Measurements from ENCODE around the gene MSI2.
"Not testable (repeated sequence)": the region's sequence is repeated elsewhere in the genome, so short reads cannot be mapped to it uniquely, and the experiment has no call there.

The MSI2 gene

DNA sequence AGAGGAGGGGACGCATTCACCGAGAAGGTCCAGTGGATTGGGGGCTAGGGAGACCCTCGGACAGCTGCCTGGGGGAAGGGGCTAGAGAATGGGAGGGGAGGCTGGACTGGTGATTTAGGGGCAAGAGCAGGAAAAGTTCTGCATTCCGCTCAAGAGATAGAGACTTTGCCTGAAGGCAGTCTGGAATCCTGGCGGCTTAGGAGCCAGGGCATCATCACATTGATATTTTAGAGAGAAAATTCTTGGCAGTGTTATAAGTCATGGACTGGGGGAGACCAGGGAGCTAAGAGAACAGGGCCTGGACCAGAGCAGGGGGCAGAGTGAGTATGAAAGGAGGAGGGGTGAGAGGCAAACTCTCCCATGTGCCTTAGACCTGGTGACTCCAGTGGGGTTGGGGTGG, 35.8 kb downstream of the MSI2 start:
- DNase-seq (ENCODE audit: low read depth), result no peak

DNA sequence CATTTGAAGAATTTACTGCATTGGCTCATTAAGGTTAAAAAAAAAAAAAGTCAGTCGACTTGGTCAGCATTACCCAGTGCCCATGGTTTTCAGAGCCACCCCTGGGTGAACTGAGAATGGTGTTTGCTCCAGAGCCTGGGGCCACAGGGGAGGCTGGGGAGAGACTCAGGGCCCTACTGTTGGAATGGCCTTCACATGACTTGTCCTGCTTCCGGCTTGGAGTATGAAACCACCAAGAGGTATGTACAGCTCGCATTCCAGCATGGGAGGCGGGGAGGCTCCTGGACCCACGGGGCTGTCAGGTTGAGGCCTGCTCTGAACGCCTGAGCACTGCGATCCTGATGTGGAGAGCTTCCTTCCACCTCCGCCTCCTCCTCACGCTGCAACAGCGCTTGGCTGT, 36.8 kb downstream of the MSI2 start:
- no peak for DNase-seq (ENCODE audit: low read depth)

DNA sequence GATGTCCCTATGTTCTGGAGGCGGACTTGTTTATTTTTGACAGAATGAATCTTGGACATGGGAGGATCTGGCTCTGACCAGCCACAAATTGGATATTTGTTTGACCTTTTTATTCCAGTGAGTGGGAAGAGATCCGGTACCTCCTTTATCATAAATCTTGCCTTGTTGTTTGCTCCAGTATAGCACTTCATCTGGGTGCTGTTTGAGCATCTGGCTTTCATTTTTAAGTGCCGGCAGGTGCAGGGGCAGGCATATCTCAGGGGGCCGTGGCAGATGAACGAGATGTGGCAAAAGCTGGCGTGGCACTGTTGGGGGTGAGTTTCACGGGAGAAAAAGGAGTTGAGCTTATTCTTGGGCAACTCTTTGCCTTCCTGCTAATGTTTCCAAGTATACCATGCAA, 37.8 kb downstream of the MSI2 start:
- no peak for DNase-seq (ENCODE audit: low read depth)

DNA sequence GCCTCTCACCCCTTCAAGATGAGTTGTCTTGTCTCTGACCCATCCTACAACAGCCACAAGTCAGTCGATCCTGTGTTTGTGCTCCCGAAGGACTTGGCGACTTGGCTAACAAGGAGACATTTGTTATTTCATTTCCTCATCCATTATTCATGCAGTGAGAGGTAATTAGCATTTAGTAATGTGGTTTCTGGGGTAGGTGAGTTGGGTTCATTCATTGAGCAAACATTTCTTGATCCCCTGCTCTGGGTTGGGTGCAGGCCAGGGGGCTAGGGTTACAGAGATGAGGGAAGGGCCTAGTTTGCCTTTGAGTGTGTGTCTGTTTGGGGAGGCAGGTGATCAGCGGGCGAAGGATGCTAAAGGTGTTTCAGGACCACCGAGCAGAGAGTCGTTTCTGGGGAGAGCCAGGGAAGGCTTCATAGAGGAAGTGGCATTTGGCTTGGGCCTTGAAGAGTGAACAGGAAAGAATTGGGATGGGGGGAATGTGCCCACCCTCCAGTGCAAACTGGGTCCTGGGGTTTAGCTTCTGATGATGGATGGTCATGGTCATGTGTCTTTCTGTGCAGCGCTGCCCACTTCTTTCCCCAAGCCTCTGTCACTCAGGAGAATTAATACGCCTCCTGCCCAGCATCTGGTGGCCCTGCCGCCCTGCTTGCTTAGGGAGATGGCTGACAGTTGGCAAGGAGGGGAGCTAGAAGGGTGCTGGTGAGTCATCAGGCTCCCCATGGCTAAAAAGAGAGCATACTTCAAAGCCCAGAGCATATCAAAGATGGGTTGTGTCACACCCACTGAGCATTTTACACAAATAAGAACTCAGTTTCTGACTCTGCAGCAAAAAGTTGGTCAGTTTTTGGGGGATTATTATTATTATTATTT, 38.5 kb downstream of the MSI2 start:
- no peak for DNase-seq (ENCODE audit: low read depth)

DNA sequence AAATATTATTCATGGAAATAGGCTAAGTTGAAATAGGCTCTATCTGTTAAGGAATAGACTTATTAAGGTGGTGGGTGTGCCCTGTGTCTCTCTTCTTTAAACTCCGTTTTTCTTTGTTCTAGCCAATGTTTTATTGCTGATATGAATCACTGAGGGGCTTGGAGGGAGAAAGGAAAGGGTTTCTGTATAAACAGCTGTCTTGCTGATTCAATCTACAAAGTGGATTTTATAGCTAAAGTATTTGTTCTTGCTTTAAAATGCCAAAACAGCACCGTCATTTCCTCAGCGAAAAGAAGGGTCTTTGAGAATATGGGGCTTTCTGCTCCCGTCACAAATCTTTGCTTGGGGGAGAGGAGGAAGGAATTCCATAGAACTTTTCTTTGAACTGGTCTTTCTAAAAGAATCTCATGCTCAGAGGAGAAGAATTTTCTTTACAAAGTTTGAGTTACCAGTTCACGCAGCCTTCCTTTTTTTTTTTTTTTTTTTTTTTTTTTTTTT, 39.3 kb downstream of the MSI2 start:
- DNase-seq (ENCODE audit: low read depth), result no peak

DNA sequence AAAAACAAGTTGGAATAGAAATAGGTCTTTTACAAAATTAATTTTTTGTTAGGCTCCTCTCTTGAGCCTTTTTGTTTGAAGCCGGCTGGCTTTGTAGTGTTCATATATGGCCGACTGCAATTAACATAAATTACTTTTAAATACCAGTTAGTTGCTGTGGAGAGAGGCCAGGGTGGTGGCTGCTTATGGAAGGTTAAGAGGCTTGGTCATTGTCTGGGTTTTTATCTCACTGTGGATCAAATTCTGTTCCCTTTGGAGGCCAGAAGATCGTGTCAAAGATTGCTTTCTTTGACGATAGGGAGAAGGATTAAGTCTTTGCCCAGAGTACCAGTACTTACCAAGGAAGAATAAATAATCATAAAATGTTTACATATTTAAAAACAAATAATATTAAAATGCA, 39.9 kb downstream of the MSI2 start:
- no peak for DNase-seq (ENCODE audit: low read depth)

DNA sequence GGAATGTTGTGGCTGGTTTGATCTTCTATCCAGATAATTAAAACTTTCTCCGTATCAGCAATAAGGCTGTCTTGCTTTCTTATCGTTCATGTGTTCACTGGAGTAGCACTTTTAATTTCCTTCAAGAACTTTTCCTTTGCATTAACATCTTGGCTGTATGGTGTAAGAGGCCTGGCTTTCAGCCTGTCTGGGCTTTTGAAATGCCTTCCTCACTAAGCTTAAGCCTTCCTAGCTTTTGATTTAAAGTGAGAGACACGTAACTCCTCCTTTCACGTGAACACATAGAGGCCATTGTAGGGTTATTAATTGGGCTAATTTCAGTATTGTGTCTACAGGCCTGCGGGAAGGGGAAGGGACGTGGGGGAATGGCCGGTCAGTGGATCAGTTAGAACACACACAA, 42.9 kb downstream of the MSI2 start:
- no peak for DNase-seq (ENCODE audit: low read depth)

DNA sequence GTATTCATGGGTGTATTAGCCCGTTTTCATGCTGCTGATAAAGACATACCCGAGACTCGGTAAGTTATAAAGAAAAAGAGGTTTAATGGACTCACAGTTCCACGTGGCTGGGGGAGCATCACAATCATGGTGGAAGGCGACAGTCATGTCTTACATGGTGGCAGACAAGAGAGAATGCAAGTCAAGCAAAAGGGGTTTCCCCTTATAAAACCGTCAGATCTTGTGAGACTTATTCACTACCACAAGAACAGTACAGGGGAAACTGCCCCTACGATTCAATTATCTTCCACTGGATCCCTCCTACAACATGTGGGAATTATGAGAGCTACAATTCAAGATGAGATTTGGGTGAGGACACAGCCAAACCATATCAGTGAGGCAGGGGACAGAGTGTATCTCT, 44.3 kb downstream of the MSI2 start:
- not testable (repeated sequence) for DNase-seq (ENCODE audit: low read depth)

DNA sequence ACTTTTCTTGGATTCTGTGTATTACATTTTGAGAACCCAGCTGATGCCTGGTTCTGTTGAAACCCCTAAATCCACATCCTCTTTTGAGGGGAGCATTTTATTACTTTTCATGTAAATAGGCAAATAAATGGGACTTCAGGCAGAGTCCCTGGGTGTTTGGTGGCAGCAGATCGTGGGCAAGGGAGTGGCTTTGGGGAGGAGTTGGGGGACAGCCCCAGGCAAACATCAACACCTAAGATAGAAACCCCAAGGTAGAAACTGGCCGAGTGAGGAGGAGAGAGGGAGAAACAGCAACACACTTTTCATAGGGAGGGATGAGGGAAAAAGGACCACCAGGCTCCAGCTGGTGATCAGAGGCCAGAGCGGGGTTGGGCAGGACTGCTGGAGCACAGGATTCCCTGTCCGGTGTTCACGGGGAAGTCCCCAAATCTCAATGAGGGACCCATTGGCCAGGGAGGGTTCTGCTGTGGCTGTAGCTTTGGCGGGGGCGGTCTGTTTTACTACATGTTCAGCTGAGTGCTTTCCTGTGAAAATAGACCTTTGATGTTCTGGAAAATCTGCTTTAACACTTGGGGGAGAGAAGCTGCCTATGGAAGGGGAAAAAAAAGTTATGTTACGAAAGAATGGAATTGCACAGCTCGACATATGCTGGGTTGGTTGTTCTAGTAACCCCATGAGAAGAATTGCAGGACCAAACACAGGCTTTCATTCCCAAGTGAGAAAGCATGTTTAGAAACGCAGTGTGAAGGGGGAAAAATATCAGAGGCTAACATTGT, 46.6 kb downstream of the MSI2 start:
- DNase-seq (ENCODE audit: low read depth), result no peak

DNA sequence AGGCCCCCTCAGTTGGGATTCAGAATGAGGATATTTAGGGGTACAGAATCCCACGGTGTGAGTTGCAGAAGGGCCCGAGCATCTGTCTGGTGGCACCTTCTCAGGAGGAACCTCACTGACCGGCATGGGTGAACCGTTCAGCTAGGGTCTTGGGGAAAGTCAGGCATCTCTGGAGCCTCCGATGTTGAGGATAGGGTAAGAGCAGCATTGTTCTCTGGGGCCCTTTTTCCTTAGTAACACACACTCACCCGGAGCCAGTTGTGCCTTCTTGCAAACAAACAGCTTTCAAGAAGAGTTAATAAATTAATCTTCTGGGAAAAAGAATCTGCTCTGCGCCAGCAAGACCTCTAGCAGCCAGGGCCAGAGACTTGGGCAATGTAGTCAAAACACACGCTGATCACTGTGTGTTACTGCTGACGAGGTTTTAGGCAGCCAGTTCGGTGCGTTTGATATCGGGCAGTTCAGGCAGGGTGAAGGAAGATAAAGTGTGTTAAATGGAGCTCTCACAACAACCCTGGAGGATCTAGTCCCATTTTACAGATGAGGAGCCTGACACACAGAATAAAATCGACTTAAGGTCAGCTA, 48.9 kb downstream of the MSI2 start:
- no peak for DNase-seq (ENCODE audit: low read depth)

DNA sequence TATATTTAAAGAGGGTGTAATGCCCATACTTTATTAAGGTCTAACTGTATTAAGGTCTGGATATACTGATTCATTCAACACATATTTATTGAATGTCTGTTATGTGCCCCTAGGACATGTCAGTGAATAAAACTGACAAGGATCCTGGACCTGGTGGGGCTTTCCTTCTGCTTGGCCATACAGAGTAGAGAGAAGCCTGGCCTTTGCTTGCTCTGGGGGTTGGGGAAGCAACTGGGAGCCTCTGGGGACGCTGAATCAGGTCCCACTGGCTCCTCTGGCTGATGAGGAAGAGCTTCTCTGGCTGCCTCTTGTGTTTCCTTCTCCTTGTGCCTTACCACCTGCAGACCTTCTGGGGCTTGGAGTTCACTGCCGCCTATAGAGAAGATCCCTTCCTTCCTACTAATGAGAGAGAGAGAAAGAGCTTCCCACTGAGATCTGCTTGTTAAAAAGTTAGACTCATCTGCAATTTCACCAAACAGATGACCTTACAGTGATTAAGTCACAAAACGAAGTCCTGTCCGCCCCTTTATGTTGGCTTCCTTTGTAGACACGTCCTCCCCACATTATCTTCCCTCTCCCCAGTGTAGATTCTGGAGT, 49.7 kb downstream of the MSI2 start:
- DNase-seq (ENCODE audit: low read depth), result no peak

DNA sequence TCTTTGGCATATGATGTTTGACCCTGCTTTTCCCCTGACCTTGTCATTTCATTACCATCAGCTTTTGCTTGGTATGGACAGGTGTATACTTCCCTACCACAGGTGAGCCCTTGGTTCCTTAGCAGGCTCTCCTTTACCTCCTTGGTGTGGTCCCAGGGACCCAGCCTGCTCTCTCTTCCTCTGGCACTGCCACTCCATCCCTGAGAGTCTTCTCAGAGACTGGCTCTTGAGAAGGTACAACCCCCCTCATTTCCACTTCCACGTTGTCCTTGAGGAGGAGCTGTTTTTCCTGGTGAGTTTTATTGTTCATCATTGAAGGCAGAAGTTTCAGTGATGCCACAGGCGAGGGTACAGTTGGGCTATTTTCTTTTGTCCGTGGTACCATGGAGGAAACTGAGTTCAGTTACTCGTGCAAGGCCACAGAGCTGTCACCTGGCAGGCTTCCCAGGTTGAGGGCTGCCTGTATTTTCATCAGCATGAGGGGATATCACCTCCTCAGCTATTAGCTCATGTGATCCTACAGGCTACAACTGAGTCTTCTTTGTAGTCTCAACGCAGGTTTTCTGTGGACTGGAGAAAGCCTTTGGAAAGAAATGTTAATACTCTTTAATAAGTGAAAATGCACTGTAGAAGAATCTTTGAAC, 52.3 kb downstream of the MSI2 start:
- DNase-seq (ENCODE audit: low read depth), result no peak

DNA sequence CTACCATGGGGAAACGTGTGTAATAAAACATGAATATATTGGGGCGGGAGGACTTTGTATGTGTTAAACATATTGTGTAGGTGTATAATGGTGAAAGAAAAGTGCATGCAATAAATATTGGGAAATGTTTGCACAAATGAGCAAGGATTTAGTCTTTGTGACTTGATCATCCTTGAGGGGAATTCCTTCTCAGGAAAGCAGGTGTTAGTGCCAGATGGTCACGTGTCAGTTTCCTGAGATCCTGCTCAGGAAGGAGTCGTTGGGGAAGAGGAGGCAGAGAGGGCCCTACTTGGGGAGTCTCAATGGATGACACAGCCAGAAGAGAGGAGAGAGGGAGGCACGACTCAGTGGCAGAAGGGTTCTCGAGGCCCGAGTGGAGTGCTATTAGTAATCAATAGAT, 53.2 kb downstream of the MSI2 start:
- no peak for DNase-seq (ENCODE audit: low read depth)

DNA sequence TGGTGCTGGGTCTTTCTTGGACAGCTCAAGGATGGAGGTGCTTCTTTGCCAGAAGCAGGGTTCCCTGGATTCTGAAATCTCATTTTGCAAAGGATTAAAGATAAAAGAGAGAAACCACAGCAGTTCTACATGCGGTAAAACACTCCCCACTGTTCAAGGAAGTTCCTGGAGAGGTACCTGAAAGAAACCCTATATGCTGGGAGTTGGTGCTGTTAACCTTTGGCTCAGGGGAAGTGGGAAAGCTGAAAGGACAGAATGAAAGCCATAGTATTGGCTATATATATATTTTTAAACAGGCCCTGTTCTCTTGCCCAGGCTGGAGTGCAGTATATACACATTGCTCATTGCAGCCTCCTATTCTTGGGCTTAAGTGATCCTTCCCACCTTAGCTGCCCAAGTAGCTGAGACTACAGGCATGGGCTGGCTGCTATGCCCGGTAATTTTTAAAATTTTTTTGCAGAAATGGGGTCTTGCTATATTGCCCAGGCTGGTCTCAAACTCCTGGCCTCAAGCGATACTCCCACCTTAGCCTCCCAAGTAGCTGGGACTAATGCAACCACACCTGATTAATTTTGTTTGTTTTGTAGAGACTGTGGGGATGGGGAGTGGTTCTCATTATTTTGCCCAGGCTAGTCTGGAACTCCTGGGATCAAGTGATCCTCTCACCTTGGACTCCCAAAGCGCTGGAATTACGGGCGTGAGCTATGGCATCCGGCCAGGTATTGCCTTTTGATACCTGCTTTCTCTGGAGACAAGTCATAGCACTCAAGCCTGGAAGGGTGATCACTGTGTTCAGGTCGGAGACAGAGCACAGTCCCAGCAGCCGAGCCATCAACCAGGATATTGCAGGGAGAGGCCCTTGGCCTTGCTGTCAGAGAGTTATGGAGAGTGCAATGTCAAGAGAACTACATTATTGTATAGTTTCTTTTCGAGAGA, 55.2 kb downstream of the MSI2 start:
- DNase-seq (ENCODE audit: low read depth), result no peak

DNA sequence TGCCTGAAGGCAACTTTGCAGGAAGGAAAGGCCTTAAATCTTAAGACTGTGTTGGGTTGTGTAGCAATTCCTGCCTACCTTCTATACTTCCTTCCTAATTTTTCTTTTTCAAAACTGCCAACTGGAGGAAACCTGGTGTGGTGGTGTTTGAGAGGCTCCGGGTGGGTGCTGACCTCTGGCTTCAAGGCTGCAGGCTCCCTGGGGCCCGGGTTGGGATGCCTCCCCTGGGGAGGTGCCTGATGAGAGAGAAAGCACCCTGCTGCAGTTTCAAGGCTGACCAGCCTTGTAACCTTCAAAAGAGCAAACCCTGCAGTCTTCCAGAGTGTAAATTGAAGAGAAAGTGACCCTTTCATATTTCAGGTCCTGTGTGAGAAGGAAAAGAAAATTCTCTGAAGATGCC, 55.9 kb downstream of the MSI2 start:
- no peak for DNase-seq (ENCODE audit: low read depth)

DNA sequence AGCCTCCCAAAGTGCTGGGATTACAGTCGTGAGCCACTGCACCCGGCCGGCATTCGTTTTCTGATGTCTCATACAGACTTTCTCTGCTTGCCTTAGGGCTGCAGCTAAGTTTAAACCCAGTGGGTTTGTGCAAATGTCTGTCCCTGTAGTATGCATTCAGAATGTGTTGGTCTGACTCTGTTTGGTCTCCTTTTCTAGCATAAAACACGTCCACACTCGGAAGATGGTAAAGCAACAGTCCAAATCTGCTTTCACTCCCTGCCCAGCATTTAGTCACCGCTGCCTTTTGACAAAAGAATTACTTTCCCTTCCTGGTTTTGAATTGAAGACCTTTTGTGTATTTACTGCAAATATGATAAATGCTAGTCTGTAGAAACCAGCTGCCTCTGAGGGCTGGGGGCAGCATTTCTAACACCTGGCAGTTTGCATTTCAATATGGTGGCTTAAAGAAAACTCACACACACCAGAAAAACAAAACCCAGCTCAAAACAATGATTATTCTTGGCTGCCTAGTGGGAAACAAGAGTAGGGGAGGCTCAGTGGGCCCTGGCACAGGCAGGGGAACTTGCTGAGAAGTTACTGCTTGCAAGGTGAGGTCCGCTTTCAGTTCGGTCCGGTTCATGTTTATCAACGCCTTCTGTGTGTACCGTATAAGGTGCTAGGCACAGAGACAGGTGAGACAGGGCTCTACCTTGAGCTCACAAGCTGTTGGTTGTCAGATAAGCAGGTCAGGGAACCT, 56.9 kb downstream of the MSI2 start:
- no peak for DNase-seq (ENCODE audit: low read depth)

DNA sequence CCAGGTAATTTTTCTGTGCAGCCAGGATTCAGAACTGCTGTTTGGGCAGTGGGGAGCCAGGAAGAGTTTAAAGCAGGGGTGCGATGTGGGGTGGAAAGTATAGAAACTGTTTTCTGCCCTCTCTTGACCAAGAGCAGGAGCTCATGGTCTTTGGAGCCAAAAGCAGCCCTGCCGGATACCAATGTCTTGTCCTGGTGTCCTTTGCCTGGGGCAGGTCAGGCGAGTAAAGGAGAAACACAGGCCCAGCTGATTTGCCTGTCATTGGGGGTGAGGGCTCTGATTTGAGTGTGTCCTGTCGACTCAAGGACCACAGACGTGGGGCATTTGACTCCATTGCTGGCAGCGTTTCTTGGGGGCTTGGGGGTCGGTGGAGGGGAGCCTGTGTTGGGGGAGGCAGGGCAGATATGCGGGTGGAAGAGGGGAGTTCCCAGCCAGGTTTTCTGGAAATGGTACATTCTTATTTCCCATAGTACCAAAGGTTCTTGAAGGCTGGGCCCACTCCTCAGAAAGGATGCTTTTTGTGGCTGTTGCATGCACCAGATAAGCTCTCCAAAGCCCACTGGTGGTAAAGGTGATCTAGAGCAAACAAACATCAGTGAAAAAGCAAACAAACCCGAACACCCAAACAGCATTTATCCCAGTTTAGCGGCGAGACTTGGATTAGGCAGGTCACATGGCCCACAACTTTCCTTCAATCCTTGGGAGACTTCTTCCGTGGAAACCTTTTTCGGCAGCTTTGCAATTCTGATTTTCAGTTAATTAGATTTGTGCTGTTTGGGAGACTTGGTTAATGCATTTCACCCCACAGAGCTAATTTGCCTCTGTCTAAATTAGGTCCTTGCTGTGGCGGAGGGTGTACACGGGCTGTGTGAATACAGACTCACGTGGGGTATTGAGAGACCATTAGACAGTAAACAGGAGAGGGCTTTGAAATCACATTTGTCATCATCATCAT, 59.0 kb downstream of the MSI2 start:
- no peak for DNase-seq (ENCODE audit: low read depth)

DNA sequence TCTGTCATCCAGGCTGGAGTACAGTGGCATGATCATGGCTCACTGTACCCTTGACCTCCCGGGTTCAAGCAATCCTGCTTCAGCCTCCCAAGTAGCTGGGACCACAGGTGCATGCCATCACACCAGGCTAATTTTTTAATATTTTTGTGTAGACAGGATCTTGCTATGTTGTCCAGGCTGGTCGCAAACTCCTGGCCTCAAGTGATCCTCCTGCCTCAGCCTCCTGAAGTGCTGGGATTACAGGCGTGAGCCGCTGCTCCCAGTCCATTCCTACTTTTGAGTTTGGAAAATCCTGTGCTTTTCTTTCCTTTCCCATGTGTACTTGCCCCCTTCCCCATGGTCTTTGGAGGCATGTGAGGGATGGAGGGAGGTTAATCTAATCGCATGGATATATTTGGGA, 60.0 kb downstream of the MSI2 start:
- DNase-seq (ENCODE audit: low read depth), result no peak

DNA sequence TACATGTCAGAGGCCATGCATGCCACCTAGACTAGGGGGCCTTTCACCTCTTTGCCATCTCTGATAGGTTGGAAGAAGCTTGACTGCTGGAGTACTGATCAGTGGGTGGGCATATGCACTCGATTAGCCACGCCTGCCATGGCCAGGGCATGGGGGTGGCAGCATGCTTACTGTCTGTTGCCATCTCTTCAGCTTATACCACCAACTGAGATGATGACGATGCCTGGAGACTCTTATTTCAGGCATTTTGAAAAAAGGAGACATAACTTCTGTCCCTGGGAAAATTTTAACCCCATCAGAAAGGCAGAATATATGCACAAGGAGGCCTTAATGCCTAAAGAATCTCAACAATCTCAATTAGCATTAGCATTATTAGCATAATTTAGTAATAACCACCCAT, 60.8 kb downstream of the MSI2 start:
- DNase-seq (ENCODE audit: low read depth), result no peak
